GM19238 (cell line): ENCODE data around the gene RPUSD4.

Experiments used
- DNase-seq: peaks from one replicate; pipeline ENCODE4 v3.0.0; 2011; ENCODE audit warnings: low spot score; ENCODE audit not compliant: insufficient read length

The RPUSD4 gene

DNA sequence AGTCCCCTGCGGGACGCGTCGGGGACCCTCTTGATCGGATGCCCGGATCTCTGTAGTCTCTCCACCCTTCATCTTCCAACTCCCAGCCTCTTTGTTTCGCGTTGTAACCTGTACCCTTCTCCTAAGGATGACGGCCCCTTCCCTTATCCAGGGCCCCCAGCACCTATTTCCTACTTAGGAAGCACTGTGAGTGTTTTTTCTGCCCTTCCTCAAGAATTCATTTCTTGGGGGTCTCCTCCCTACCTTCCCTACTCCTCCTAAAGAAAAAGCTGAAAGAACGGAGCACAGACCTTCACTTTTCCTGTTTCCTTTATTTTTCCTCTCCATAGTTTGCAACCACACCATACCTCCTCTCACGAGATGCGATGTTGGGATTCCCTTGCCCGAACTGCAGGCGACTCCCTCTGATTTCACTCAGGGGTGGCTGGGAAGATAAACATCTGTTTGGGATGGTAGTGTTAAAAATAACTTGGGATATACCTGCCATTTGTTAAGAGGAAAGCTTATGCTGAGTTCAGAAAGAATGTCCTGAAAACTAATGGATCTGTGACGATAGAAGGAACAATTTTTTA lies 725 bp upstream of the RPUSD4 start:
- no peak for DNase-seq

GRCh38 chr11:126210871-126211235 lies 597 bp downstream of the RPUSD4 start:
- no peak for DNase-seq

DNA sequence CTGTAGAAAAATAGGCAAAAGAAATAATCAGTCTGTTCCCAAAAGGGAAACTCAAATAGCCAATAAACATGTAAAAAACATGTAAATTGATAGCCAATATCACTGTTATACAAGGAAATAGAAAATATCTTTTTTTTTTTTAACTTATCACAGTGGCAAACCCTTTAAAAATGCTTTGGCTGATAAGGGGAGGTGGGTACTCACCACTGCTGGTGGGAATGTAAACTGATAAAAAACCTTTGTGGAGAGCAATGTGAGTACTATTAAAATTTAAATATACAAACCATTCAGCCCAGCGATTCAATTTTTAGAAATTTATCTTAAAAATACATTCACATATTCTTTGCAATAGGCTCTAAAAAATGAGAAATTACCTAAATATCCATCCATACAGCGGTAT lies 3.6 kb downstream of the RPUSD4 start:
- no peak for DNase-seq

- DNase-seq: no peak
These were observed 6.1 kb downstream of the RPUSD4 start for GRCh38 chr11:126205359-126205758.

DNA sequence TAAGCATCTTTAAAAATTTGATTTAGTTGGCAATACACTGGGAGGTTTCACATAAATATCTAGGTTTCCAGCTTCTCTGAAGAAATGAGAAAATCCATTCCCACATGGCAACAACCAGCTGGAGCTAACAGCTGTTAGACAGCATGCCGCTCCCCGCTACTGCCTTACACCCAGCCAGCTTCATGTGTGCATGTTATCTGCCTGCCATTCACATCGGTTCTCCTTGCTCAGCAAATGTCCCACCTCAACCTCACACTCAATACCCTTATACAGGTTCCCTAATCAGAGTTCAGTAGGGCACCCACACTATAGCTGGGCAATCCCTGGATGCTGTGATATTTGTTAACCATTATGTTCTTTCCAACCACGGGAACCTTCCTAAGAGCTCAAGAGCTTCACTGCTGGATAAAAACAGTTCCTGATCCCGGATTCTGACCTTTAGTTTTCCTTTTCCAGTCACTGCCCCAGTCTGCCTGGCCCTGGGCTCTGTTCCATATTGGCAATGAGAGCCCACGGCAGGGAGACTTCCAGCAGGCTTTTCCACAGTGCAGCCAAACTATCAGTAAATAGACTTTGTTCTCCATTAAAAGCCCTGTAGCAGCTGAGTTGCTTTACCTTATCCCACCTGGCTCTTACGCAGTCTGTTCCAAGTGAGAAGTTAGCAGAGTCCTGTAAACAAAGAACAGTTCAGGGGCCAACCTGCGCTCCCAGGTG lies 8.6 kb downstream of the RPUSD4 start:
- DNase-seq: no peak

GRCh38 chr11:126198648-126199047 lies 12.8 kb downstream of the RPUSD4 start:
- no peak for DNase-seq

GRCh38 chr11:126197277-126197939 lies 14.0 kb downstream of the RPUSD4 start:
- DNase-seq: no peak

GRCh38 chr11:126195119-126195518 lies 16.3 kb downstream of the RPUSD4 start:
- no peak for DNase-seq

GRCh38 chr11:126194121-126194543 lies 17.3 kb downstream of the RPUSD4 start:
- no peak for DNase-seq

DNA sequence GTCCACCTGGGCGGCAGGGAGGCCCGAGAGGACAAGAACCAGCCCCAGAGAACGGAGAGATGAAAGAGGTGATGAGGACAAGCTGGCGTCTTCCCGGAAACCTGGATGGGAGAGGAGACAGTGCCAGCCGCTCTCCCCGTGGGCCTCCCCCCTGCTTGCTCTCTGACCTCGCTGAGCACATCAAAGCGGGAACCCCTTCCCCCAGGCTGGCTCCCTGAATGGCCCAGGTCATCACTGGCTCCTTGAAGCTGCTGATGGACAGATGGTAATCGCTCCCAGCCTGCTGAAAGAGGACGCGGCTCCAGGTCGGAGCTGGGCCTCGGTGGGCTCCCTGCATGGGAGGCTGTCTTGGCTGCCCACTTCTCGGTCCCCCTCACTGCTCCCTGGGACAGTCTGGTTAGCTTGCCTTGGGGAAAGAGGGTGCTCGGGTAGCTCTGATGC lies 18.4 kb downstream of the RPUSD4 start:
- no peak for DNase-seq

DNA sequence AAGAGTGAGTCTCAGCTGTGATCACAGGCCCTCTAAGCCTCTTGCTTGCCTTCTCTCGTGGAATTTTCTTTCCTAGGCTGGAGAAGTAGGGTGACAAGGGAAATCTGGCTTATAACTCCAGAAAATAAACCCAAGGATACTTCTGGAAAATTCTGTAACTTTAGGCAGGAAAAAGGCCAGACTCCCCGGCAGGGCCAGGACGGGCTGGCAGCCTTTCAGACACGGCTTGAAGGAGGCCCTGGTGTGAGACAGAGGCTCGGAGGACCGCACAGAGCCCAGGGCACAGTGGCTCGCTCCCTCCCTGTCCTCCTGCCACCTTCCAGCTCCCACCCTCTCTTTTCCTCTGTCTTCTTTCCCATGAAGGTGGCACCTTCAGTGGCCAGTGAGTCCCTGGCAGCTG lies 19.1 kb downstream of the RPUSD4 start:
- no peak for DNase-seq

- DNase-seq: no peak
These were observed 19.9 kb downstream of the RPUSD4 start for GRCh38 chr11:126191379-126192073.

DNA sequence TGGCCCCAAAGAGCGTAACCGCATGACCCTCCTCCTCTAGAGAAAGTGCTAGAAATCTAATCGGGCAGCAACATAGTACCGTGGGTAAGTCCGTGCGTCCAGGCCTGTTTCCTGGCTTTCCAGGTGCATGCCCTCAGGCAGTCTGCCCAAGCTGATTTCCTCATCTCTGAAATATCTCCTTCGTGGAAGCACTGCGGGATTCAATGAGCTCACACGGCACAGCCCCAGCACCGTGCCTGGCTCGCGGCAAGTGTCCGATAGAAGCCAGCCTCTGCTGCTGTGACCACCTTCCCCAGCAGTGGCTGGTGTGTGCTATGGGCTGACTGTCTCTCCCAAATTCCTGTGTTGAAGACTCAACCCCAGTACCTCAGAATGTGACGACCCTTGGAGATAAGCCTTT lies 20.7 kb downstream of the RPUSD4 start:
- DNase-seq: no peak

GRCh38 chr11:126189109-126189929 lies 22.1 kb downstream of the RPUSD4 start:
- DNase-seq: no peak

GRCh38 chr11:126188332-126189108 lies 22.9 kb downstream of the RPUSD4 start:
- DNase-seq: peak; percentile 61

- DNase-seq: no peak
These were observed 24.5 kb downstream of the RPUSD4 start for GRCh38 chr11:126186708-126187529.

GRCh38 chr11:126186025-126186698 lies 25.3 kb downstream of the RPUSD4 start:
- no peak for DNase-seq

GRCh38 chr11:126185259-126186024 lies 26.0 kb downstream of the RPUSD4 start:
- no peak for DNase-seq
